HepG2 (cell line): ENCODE data around the gene FAM171A2. TPM values are rescaled to one million over a fixed set of nuclear protein-coding genes. Genes with fewer than 3 reads are reported as not detected.

Experiments
- AGO2 ChIP-seq: fragments of 200-400 bp; formaldehyde crosslinking; optimal IDR thresholded peaks from 2 replicates; pipeline ENCODE3; 2017; ENCODE audit warnings: mild to moderate bottlenecking, low read depth, low read length, moderate library complexity
- ATF6 ChIP-seq: sonication (generic); formaldehyde crosslinking; conservative IDR thresholded peaks from 2 replicates; pipeline ENCODE4 v1.4.0; 2020; ENCODE audit warnings: missing genetic modification reagents
- BRCA1 ChIP-seq: sonication (generic); formaldehyde crosslinking; IDR thresholded peaks from 2 replicates; pipeline ENCODE4 v1.4.0; 2020; ENCODE audit warnings: missing genetic modification reagents
- BRD4 ChIP-seq: sonication (generic); formaldehyde crosslinking; IDR thresholded peaks from 2 replicates; pipeline ENCODE4 v1.4.0; 2020; ENCODE audit warnings: missing genetic modification reagents
- CCDC6 ChIP-seq: sonication (generic); formaldehyde crosslinking; IDR thresholded peaks from 2 replicates; pipeline ENCODE4 v1.8.1; 2022; ENCODE audit warnings: mild to moderate bottlenecking, missing genetic modification reagents, moderate library complexity
- CREB1 ChIP-seq, 2 experiments: fragments of 450-650 bp in 1 of 2; IDR thresholded peaks; 2 replicates each; pipeline ENCODE4 v1.6.1; 2016 to 2017; ENCODE audit warnings: control low read depth in 1 of 2, mild to moderate bottlenecking in 1 of 2, missing compliant biosample characterization in 1 of 2, missing genetic modification characterization in 1 of 2
- ETV5 ChIP-seq: IDR thresholded peaks from 2 replicates; pipeline ENCODE4 v1.6.1; 2018; ENCODE audit warnings: missing biosample characterization, missing genetic modification reagents, inconsistent platforms, borderline replicate concordance
- FIP1L1 ChIP-seq: fragments of 200-400 bp; formaldehyde crosslinking; IDR thresholded peaks from 2 replicates; pipeline ENCODE4 v1.6.1; 2018; ENCODE audit warnings: low read depth, mild to moderate bottlenecking, low read length, moderate library complexity, borderline replicate concordance; ENCODE audit not compliant: insufficient read depth
- HES4 ChIP-seq: sonication (generic); formaldehyde crosslinking; IDR thresholded peaks from 2 replicates; pipeline ENCODE4 v1.9.0; 2021; ENCODE audit warnings: mild to moderate bottlenecking, missing genetic modification reagents, borderline replicate concordance
- HMG20A ChIP-seq: IDR thresholded peaks from 2 replicates; pipeline ENCODE4 v1.6.1; 2016; ENCODE audit warnings: borderline replicate concordance
- HMG20B ChIP-seq: conservative IDR thresholded peaks from 2 replicates; pipeline ENCODE4 v1.6.1; 2016; ENCODE audit warnings: missing genetic modification reagents, missing compliant biosample characterization
- HOXD1 ChIP-seq: sonication (generic); formaldehyde crosslinking; IDR thresholded peaks from 2 replicates; pipeline ENCODE4 v1.5.0; 2020; ENCODE audit warnings: missing genetic modification reagents
- IRF2 ChIP-seq: IDR thresholded peaks from 2 replicates; pipeline ENCODE4 v1.6.1; 2018; ENCODE audit warnings: missing genetic modification reagents, missing compliant biosample characterization
- MIER3 ChIP-seq: IDR thresholded peaks from 2 replicates; pipeline ENCODE4 v1.6.1; 2016; ENCODE audit warnings: missing compliant biosample characterization, borderline replicate concordance
- NAIF1 ChIP-seq: sonication (generic); formaldehyde crosslinking; IDR thresholded peaks from 2 replicates; pipeline ENCODE4 v1.5.0; 2020; ENCODE audit warnings: mild to moderate bottlenecking, missing genetic modification reagents, borderline replicate concordance
- RBFOX2 ChIP-seq: fragments of 200-400 bp; formaldehyde crosslinking; IDR thresholded peaks from 2 replicates; pipeline ENCODE4 v1.6.1; 2017; ENCODE audit warnings: low read depth, mild to moderate bottlenecking, low read length
- RCOR2 ChIP-seq: IDR thresholded peaks from 2 replicates; pipeline ENCODE4 v1.6.1; 2016; ENCODE audit warnings: missing biosample characterization, missing genetic modification reagents
- RFX3 ChIP-seq: IDR thresholded peaks from 2 replicates; pipeline ENCODE4 v1.6.1; 2016; ENCODE audit warnings: missing biosample characterization, missing genetic modification reagents
- RXRA ChIP-seq: sonication (generic); formaldehyde crosslinking; IDR thresholded peaks from 2 replicates; pipeline ENCODE4 v1.5.1; 2020; ENCODE audit warnings: missing genetic modification reagents
- SALL1 ChIP-seq: sonication (generic); formaldehyde crosslinking; IDR thresholded peaks from 2 replicates; pipeline ENCODE4 v1.8.0; 2022; ENCODE audit warnings: mild to moderate bottlenecking, missing genetic modification reagents
- SYNCRIP ChIP-seq: fragments of 200-400 bp; formaldehyde crosslinking; IDR thresholded peaks from 2 replicates; pipeline ENCODE4 v1.6.1; 2018; ENCODE audit warnings: mild to moderate bottlenecking, low read depth, low read length; ENCODE audit not compliant: insufficient read depth
- ZBTB3 ChIP-seq: sonication (generic); formaldehyde crosslinking; IDR thresholded peaks from 2 replicates; pipeline ENCODE4 v1.4.0; 2020; ENCODE audit warnings: low read depth, mild to moderate bottlenecking, moderate library complexity, missing genetic modification reagents, borderline replicate concordance
- ZNF121 ChIP-seq: sonication (generic); formaldehyde crosslinking; IDR thresholded peaks from 2 replicates; pipeline ENCODE4 v1.5.0; 2020; ENCODE audit warnings: mild to moderate bottlenecking, missing genetic modification reagents
- ZNF329 ChIP-seq: sonication (generic); formaldehyde crosslinking; IDR thresholded peaks from 2 replicates; pipeline ENCODE4 v1.9.0; 2021; ENCODE audit warnings: low read depth, mild to moderate bottlenecking, missing genetic modification reagents
- ZNF343 ChIP-seq: sonication (generic); formaldehyde crosslinking; IDR thresholded peaks from 2 replicates; pipeline ENCODE4 v1.4.0; 2020; ENCODE audit warnings: mild to moderate bottlenecking, missing genetic modification reagents
- ZNF383 ChIP-seq: sonication (generic); formaldehyde crosslinking; IDR thresholded peaks from 2 replicates; pipeline ENCODE4 v1.4.0; 2020; ENCODE audit warnings: missing genetic modification reagents, mild to moderate bottlenecking, borderline replicate concordance
- ZNF749 ChIP-seq: sonication (generic); formaldehyde crosslinking; IDR thresholded peaks from 2 replicates; pipeline ENCODE4 v1.8.0; 2022; ENCODE audit warnings: mild to moderate bottlenecking, missing genetic modification reagents, moderate library complexity, borderline replicate concordance
- ZSCAN20 ChIP-seq: sonication (generic); formaldehyde crosslinking; IDR thresholded peaks from 2 replicates; pipeline ENCODE4 v1.4.0; 2020; ENCODE audit warnings: missing genetic modification reagents, mild to moderate bottlenecking, borderline replicate concordance
- ZSCAN25 ChIP-seq: sonication (generic); formaldehyde crosslinking; IDR thresholded peaks from 2 replicates; pipeline ENCODE4 v1.8.0; 2022; ENCODE audit warnings: mild to moderate bottlenecking, missing genetic modification reagents
- polyA plus RNA-seq, 8 experiments: library from polyadenylated mRNA; depleted of rRNA in 3 of 8; stranded (reverse) in 7 of 8; unstranded in 1 of 8; fragments of >200 nt; fragmentation: Illumina TruSeq in 4 of 8; extraction: Trizol in 4 of 8; gene quantifications; 2 replicates each; pipeline versions ENCODE4 v1.2.1 to v1.2.3, GENCODE V29; 2011 to 2016; ENCODE audit warnings: low read depth in 4 of 8, missing spikeins in 1 of 8, mixed read lengths in 1 of 8; ENCODE audit not compliant: insufficient read depth in 1 of 8
- total RNA-seq, 5 experiments: library from RNA; depleted of rRNA; stranded (reverse); fragments of >200 nt; fragmentation: Illumina TruSeq; extraction: Trizol; gene quantifications; 2 replicates each; pipeline ENCODE4 v1.2.3, GENCODE V29; 2016; ENCODE audit warnings: low read depth in 1 of 5

FAM171A2 gene
- total and polyA plus RNA-seq, 2 of the 13 experiments (the other 11 are each of a cell fraction or from before 2014, with no cell fraction given): 1.8 to 3.6 TPM

DNA sequence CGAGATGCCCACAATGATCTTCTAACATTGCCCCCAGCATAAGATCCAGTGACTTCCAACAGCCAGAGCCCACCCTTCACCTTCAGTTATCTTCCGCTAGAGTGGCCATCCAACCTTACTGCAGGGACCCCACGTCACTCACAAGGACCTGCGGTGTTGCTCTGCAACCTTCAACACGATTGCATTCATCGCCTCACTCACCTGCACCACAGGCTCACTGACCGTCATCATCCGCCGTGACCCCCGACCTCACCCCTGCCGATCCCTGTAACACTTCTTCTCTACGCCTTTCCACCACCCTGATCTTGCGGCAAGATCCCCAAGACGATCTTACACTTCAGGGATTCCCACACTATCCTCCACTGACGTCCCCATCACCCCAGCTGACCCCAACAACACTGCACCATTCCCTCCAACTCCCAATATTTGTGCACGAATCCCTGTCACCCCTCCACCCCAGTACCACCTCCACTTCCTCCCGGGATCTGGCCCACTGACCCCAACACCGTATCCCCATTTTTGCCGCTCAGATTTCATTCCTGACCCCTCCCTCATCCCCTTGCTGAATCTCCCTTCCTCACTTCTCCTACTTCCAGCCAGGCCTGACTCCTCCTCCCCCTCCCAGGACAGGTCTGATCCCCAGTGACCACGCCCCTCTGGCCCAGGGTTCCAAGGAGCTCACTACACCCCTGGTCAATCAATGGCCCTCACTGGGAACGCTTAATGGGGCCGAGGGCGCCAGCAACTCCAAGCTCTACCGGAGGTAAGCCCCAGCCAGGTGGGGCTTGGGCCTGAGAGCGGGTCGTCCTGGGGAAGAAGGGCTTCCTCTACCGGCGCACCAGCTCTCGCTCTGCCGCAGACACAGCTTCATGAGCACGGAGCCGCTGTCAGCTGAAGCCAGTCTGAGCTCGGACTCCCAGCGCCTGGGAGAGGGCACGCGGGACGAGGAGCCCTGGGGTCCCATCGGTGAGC lies 47.6 kb downstream of the FAM171A2 start (continued):
- TF ChIP-seq MIER3 (CRISPR knock-in tag): no peak
- TF ChIP-seq CREB1 (IDR thresholded peaks at IDR 0.05): 0 out of 2 replicates have a peak, but pooled peaks have one; percentile 41
- no peak for TF ChIP-seq CREB1 (CRISPR knock-in tag; IDR thresholded peaks at IDR 0.05)
- no peak for TF ChIP-seq ZNF383 (CRISPR knock-in tag)
- TF ChIP-seq CCDC6: no peak
- TF ChIP-seq ZSCAN25: peak; percentile 63
- peak; percentile 58 for TF ChIP-seq AGO2
- no peak for TF ChIP-seq ZBTB3 (CRISPR knock-in tag)
- no peak for TF ChIP-seq FIP1L1
- TF ChIP-seq ZNF121 (CRISPR knock-in tag): no peak
- TF ChIP-seq SALL1 (CRISPR knock-in tag): peak; percentile 27; the same call in 1 of the 2 replicates
- no peak for TF ChIP-seq ZSCAN20 (CRISPR knock-in tag)
- TF ChIP-seq BRCA1: no peak
- TF ChIP-seq RCOR2: no peak
- TF ChIP-seq HOXD1 (CRISPR knock-in tag): no peak
- TF ChIP-seq HMG20B: no peak
- TF ChIP-seq HES4 (CRISPR knock-in tag): no peak
- TF ChIP-seq RBFOX2: no peak
- TF ChIP-seq SYNCRIP: no peak
- TF ChIP-seq ZNF329 (CRISPR knock-in tag): no peak
- no peak for TF ChIP-seq ZNF343
- TF ChIP-seq ATF6: no peak
- TF ChIP-seq RFX3 (CRISPR knock-in tag): no peak
- TF ChIP-seq ETV5 (CRISPR knock-in tag): no peak
- TF ChIP-seq IRF2: no peak
- TF ChIP-seq BRD4: no peak
- no peak for TF ChIP-seq ZNF749 (CRISPR knock-in tag)
- TF ChIP-seq NAIF1 (CRISPR knock-in tag): no peak
- TF ChIP-seq HMG20A (CRISPR knock-in tag): no peak
- TF ChIP-seq RXRA: no peak
